NCI-H345 (cell line): ENCODE results near the gene ANKRD29.
"Not testable (repeated sequence)": the region's sequence is repeated elsewhere in the genome, so short reads cannot be mapped to it uniquely, and the experiment has no call there.

Experiments used
- DNase-seq: peaks from one replicate; lab custom pipeline; 2025; lab: John Stamatoyannopoulos, UW

ANKRD29 gene

GRCh38 chr18:23557511-23557910, 105.2 kb downstream of the ANKRD29 start:
- DNase-seq: not testable (repeated sequence)

- DNase-seq: no peak
Measured at GRCh38 chr18:23556145-23556780, 106.4 kb downstream of the ANKRD29 start.

- DNase-seq: no peak
Measured at GRCh38 chr18:23553887-23554286, 108.8 kb downstream of the ANKRD29 start.

GRCh38 chr18:23552505-23552904, 110.2 kb downstream of the ANKRD29 start:
- no peak for DNase-seq

GRCh38 chr18:23551978-23552377, 110.7 kb downstream of the ANKRD29 start:
- no peak for DNase-seq

GRCh38 chr18:23550898-23551297, 111.8 kb downstream of the ANKRD29 start:
- DNase-seq: no peak
